ENCODE measurements around the gene GTF2H2C_2.
A peak's percentile ranks its signal among the peaks of the same experiment; 100 is the strongest.
"Not testable (repeated sequence)": the region's sequence is repeated elsewhere in the genome, so short reads cannot be mapped to it uniquely, and the experiment has no call there.

GTF2H2C_2 gene

DNA sequence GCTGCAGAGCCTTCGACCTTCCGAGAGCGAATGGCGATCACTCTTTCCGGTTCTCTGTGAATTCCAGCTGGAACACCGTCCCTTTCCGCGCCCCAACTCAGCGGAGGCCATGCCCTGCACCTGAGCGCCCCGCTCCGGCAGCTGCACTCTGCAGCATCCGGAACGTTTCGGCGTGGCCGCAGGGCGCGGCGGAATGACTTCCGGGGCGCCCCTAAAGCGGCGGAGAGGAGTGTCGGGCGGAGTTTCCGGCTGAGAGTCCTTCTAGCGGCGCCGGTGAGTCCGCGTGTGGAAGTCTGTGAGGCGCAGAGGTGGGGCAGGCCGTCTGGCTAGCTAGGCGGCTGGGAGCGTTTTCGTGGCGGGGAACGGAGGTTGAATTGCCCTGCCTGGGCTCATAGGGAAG lies at the start of gene GTF2H2C_2:
TSS of gene GTF2H2C_2 (plus strand) at position 252 of the 400 bp plus-strand sequence.
- DNase-seq (ENCODE audit: low spot score) = not testable (repeated sequence)

DNA sequence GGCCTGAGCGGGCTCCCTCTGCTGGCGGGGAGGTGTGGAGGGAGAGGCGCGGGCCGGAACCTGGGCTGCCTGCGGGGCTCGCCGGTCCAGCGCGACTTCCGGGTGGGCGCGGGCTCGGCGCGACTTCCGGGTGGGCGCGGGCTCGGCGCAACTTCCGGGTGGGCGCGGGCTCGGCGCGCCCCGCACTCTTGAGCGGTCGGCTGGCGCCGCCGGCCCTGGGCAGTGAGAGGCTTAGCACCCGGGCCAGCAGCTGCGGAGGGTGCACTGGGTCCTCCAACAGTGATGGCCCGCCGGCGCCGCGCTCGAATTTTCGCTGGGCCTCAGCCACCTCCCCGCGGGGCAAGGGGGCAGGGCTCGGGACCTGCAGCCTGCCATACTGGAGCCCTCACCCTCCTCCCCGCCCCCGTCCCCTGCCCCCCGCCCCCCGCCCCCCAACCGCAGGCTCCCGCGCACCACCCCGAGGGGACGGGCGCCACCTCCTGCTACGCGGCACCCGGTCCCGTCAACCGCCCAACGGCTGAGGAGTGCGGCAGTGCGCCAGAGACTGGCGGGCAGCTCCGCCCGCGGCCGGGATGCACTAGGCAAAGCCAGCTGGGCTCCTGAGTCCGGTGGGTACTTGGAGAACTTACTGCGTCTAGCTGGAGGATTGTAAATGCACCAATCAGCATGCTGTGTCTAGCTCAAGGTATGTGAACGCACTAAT lies 14.0 kb upstream of the GTF2H2C_2 start:
- DNase-seq (ENCODE audit: low spot score) = peak; percentile 1

DNA sequence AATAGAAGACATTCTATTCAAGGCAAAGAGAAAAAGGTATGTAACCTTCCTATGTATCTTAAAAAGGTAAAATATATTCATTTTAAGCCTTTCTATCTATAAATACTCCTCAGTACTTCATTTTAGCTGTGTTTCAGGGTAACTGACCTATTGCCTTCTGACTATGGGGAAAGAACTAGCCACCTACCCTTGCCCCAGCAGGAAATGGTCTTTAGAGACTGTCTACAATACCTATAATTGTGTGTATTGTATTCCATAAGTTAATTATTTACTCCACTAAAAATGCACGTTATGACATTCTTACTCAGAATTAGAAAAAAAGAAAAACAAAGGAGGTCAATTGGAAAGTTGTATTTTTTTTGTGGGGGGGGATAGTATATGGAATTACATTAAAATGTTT lies 6.2 kb downstream of the GTF2H2C_2 start:
- not testable (repeated sequence) for DNase-seq (ENCODE audit: low spot score)

DNA sequence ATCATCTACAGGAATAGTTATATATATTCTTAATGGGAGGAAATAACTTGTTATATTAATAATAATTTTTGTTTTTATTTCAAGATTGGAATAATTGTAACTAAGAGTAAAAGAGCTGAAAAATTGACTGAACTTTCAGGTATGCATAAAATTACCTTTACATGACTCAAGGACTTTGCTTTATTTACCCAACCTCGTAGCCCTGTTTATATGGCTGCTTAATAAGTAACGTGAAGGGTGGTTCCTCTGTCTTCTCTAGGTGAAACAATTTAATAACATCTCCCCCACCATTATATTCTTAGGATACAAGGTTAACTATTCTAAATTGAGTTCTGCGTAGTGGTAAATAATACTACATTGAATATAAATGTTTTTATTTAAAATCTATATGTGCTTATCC lies 8.0 kb downstream of the GTF2H2C_2 start:
- DNase-seq (ENCODE audit: low spot score) = not testable (repeated sequence)

DNA sequence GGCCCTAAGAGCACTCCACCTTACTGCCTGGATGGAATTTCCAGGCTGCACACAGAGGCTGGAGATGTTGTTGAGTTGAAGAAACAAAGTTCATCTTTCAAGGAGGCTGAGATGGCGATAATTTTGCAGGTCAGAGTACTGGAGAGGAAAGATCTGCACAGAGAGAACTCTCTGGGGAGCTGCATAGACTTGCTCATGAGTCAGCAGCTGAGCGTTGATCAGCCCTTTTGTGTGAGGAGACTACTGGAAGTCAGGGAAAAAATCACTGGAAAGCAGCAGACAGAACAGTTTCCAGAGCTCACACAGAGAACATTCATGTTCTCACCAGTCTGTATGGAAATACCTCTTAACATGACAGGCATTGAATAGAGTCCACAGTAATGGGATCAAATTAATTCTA lies 23.4 kb downstream of the GTF2H2C_2 start:
- not testable (repeated sequence) for DNase-seq (ENCODE audit: low spot score)

DNA sequence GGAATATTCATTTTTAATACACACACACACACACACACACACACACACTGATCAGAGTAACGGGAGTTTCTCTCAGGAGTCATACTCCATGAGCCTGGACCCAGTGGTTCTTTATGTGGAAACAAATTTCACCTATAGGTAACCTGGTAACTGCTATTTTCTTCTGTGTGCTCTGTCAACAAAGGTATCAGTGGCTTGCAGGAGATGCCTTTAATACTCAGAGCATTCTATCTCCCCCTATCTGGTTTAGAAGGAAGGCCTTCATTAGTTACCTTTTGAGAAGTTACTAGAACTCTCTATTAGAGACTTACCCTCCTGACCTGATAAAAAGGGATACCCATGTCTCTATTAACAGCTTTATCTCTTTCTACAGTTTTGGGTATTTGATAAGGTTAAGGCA lies 34.4 kb downstream of the GTF2H2C_2 start:
- not testable (repeated sequence) for DNase-seq (ENCODE audit: low spot score)

DNA sequence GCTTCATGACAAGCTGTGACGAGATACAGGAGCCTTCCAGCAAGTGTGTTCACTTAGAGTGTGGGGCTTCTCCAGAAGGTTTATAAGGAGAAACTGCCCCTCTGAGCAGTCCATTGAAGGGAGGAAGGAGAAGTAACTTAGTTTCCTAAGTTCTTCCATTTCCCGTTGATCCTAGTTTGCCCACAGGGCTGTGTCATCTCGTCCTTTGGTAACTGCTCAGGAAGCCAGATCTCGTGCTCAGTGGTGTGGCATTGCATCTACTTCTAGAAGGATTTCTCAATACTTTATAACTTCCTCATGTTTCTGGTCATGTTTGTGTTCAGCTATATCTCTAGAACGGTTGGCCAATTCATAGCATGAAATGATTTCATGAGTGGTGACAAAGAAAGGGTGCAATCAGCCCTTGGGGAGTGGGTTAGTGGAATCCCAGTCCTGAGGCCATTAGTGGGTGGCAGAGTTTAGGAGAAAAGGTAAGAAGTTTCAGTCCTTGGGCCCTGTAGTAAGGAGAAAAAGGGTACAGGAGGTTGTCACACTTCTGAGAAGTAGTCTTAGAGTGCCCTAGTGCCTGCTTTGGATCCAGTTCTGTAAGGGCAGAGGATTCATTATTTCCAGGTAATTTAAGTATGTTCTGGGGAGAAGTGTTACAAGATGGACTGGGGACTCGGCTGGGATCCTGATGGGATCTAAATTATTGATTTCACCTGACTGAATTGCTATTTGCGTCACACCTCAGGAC lies 36.2 kb downstream of the GTF2H2C_2 start:
- DNase-seq (ENCODE audit: low spot score) = not testable (repeated sequence)

DNA sequence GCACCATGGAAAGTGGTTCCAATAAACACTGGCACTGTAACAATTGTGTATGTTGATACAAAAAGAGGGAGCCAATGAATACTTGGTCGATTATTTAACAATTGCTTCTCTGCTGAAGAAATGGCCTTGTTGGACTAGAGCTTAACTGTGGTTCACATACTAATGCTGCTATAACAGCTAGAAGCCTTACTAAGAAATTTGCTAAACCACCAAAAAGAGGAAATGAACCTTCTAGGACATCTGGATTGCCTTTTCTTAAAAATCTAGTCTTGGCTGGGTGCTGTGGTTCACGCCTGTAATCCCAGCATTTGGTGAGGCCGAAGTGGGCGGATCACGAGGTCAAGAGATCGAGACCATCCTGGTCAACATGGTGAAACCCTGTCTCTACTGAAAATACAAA lies 41.9 kb downstream of the GTF2H2C_2 start:
- DNase-seq (ENCODE audit: low spot score) = not testable (repeated sequence)

DNA sequence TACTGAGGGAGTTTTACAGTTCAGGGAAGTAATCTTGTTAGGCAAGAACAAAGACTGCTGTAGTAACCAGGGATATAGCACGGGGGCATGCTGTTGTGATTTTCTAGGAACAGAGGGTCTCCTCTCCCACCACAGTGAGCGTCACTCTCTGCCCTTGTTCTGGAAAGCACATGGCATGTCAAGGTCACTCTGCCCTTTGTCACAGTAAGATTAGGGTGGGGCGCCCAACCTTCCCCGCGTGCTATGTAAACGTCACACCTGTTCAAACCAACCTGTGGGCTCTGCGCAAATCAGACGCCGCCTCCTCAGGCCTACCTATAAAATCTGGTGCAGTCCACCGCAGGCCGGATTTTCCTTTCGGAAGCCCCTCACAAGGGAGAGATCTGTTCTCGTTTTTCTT lies 44.0 kb downstream of the GTF2H2C_2 start:
- DNase-seq (ENCODE audit: low spot score) = not testable (repeated sequence)

DNA sequence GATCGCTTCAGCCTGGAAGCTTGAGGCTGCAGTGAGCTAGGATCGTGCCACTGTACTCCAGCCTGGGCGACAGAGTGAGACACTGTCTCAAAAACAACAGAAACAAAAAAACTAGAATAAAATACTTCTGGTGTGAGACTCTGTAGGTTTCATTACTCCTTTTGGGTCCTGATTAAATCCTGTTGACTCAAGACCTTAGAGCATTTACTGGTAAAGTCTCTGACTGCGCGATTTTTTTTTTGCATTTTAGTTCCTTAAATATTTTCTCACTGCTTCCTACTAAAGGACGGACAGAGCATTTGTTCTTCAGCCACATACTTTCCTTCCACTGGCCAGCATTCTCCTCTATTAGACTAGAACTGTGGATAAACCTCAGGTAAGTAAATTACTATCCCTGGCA lies 46.8 kb downstream of the GTF2H2C_2 start:
- not testable (repeated sequence) for DNase-seq (ENCODE audit: low spot score)

DNA sequence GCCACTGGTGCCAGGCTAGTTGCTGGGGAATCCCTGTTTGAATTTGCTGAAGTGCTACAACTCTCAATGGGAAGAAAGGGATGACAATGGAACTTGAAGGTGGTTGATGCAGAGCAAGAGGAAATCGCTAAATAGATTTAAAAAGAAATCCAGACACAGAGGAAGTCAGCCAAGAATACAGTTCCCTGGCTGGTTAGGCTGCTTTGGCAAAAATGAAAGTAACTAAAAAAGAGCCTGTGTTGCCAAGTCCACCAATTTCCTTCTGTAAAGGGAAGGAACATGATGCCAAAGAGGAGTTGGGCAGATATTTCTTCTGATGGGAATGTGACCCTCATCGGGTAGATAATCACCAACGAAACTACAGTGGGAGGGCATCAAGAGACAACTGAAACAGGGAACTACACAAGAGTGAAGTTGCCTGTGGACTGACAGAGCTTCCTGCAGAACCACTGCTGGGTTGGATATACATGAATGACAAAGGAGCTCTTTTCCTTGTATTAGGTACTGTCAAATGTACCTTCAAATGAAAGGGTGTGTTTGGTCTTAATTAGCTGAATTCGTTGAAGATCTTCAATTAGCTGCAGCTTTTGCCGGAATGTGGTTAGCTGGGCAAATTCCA lies 49.0 kb downstream of the GTF2H2C_2 start:
- DNase-seq (ENCODE audit: low spot score) = not testable (repeated sequence)

DNA sequence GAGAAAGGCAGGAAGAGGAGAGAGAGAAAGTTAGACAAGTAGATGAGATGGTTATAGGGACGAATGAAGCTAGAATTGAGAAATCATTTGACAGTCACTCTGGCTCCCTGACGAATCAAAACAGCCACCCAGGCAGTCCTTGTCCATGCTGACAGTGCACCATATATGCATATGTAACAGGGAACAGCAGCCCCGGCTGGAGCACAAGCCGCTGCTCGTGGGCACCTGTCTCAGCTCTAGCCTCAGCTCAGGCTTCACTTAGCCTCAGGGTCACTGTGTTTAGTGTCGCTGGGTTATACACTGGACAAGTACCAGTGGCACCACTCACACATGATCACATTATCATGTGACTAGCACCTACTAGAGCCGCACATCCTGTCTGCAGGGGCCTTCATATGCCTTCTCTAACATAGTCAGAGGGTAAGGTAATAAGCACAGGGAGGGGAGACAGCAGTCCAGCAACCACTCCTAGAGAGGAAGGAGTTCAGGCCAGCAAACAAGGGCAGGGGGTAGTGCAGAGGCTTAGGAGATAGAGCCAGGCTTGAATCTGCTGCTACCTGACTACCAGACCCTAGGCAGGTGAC lies 54.9 kb downstream of the GTF2H2C_2 start:
- not testable (repeated sequence) for DNase-seq (ENCODE audit: low spot score)
